Lung microvascular endothelial cell (primary cell): Measurements from ENCODE around the gene ZNF786. TPM values are rescaled to one million over a fixed set of nuclear protein-coding genes. Genes with fewer than 3 reads are reported as not detected.
A peak's percentile ranks its signal among the peaks of the same experiment; 100 is the strongest.
"Not testable (repeated sequence)": the region's sequence is repeated elsewhere in the genome, so short reads cannot be mapped to it uniquely, and the experiment has no call there.

Experiments used
- DNase-seq, 2 donors: peaks; one replicate each; pipeline versions ENCODE4 v3.0.0 to v3.0.0-alpha.2; 2010; ENCODE audit warnings: low read depth in 2 of 2
- total RNA-seq: library from RNA; depleted of rRNA; stranded (reverse); fragments of >200 nt; gene quantifications from 2 replicates; pipeline ENCODE4 v1.2.1, GENCODE V29; 2014

Gene ZNF786
- total RNA-seq, 1 donor from 2014 or later, result 6.2 TPM

DNA sequence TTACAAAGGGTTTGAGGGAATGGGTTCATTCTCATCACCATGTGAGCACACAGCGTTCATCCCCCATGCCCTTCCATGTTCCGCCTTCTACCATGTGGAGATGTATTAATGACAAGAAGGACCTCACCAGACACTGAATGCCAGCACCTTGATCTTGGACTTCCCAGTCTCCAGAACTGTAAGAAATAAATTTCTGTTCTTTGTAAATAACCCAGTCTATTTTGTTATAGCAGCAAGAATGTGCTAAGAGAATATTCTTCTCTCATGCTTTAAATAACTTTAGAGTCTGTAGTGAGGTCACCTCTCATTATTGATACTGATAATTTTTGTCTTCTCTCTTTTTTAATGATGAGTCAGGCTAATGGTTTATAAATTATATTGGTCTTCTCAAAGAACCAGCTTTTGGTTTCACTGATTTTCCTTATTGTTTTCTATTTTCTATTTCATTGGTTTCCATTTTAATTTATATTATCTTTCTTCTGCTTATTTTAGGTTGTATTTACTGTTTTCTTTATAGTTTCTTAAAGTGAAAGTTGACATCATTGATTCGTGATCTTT, 59.1 kb downstream of the ZNF786 start:
- no peak for DNase-seq

DNA sequence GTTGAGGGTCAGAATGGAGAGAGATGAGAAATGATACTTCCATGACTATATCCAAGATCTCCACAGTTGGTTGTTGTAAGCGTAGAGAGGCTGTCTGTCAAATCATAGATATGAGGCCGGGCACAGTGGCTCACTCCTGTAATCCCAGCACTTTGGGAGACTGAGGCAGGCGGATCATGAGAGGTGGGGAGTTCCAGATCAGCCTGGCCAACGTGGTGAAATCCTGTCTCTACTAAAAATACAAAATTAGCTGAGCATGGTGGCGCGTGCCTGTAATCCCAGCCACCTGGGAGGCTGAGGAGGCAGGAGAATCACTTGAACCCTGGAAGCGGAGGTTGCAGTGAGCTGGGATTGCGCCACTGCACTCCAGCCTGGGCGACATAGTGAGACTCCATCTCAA, 60.1 kb downstream of the ZNF786 start:
- DNase-seq, result not testable (repeated sequence)

GRCh38 chr7:149028346-149029109, 62.0 kb downstream of the ZNF786 start, which contains the start of gene PDIA4:
TSS of gene PDIA4 (minus strand) at chr7:149028505. CDS start at chr7:149028408, 97 bp downstream.
- DNase-seq, result peak; percentile 100

DNA sequence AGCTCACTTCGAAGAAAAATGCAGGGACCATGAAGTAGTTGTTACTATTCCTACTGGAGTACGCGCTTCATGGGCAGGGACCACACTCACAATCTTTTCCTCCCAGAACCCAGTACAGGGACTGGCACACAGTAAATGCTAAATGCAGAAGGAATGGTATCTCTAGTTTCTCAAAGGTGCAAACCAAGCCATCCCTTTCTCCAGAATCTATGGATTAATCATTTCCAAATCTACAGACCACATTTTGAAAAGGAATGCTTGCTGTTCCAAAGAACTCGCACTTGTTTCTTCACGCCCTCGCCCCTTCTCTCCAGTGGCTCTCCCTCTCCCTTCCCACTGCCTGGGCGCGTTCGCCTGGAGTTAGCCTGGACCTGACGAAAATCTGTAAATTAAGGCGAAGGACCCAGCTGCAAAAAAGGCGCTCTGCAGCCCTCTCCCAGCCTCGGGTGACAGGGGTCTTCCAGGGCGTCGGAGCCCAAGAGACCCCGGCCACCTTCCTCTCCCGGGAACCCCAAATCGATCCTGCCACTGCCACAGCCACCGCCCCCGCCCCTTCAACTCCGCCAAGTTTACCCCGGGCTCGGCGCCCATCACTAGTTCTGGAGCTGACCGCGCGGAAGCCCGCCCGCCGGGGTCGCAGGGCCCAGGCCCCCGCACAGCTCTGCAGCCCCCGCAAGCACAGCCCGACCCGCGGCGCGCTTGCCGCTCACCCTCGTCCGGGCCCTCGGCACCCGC, 62.7 kb downstream of the ZNF786 start:
- DNase-seq, result peak; percentile 36 to 44

DNA sequence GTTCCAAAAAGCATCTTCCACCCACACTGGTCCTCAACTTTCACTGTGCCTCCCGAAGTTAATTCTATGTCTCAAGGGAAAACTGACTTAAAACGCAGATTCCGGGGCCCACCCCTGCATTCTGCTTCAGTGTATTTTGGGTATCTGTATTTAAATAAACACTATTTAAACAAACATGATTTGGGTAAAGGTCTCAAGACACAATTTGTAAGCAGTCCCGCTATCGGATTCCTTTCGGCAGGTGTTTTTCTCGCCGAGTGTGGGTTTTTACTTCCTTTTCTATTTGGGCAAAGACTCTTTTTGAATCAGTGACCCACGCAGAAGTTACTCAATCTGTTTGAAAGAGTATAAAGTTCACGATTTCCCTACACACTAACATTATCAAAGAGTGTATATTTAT, 63.5 kb downstream of the ZNF786 start:
- no peak for DNase-seq

DNA sequence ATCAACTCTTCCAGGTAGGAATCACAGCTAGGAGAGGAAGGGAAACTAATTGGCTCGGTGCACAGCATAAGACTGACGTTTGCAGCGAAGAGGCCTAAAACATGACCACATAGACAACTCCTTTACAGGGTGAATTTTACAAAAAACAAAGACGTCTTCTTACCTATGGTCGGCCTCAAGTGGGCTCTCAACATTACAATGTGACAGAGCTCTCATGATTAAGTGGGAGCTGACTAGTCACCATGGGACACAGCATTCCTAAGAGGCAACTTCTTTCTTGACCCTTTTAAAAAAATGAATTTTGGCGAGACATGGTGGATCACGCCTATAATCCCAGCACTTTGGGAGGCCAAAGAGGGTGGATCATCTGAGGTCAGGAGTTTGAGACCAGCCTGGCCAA, 66.9 kb downstream of the ZNF786 start:
- DNase-seq, result no peak

DNA sequence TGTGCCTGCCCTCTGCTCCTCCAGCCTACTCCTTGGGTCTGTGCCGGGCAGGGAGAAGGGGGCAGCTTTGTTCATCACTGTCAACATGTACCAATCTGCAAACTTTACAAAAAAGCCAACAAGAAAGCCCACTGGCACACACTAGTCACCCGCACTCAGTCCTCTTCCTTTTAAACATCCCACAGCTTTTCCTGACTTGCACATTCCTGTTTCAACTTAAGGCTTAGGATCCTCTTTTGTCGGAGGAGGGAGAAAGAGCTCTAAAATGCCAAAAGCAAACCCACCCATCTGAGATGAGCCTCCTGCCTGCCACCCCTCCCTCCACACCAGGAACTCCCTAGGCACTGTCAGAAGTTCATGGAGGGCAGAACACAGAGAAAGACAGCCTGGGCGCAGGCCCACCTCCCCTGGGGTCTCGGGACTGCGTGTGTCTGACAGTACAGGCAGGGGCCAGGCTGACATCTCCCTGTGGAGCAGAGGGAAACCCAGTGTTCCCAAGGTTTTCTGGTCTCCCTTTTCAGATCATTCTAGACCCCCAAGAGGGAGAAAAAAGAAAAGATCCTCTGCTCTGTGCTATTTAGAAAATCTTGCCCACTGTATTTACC, 67.7 kb downstream of the ZNF786 start:
- DNase-seq, result no peak

DNA sequence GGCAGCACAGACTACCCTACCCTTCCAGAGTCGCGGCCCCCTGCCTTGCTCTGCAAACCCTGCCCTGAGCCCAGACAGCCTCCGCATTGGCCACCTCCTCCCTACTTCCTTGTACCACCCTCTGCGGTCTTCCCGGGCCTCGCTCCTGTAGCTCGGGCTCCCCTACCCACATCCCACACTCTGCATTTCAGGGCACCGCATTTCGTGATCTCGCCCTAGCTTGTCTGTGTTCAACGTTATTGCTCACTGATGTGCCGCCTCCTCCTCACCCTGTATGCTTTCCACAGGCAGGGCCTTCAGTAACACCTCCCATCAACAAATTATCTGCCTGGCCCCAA, 68.8 kb downstream of the ZNF786 start:
- DNase-seq, result no peak

DNA sequence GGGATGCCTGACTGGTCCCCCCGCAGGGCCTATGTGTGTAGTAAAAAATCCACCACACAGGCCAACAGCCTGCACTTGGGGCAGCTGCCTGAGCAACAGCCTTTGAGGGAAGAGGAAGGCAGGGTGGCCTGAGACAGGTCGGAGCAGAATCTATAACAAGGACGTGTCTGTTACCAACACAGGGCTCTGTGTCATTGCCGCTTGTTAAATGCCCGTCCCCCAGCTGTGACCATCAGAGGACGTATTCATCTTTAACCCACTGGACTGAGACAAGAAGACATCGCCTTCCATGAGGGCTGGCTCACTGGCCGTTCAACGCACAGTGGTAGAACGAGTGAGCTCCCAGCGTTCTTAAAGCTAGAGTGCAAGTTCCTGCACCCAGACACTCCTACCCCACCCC, 70.0 kb downstream of the ZNF786 start:
- DNase-seq, result no peak

Other genes starting within 250 kb of the ZNF786 start
- gene EZH2, start 206.4 kb downstream of the ZNF786 start, total RNA-seq, result 4.8 and 8.3 TPM in 2 replicates
- 210 and 258 TPM in 2 replicates for gene PDIA4, start 62.2 kb downstream of the ZNF786 start, total RNA-seq
- gene ZNF425, start 35.6 kb upstream of the ZNF786 start, total RNA-seq, result 1.5 and 1.8 TPM in 2 replicates
- gene ZNF398, start 56.7 kb upstream of the ZNF786 start, total RNA-seq, result 3.5 and 5.2 TPM in 2 replicates
- 20.9 and 21.4 TPM in 2 replicates for gene ZNF282, start 104.8 kb upstream of the ZNF786 start, total RNA-seq
- gene ZNF212, start 148.9 kb upstream of the ZNF786 start, total RNA-seq, result 3.4 and 3.5 TPM in 2 replicates
- 2.4 and 4.8 TPM in 2 replicates for gene ZNF783, start 171.5 kb upstream of the ZNF786 start, total RNA-seq